DMS53 (cell line): ENCODE data around the gene SSH2.
A peak's percentile ranks its signal among the peaks of the same experiment; 100 is the strongest.
"Not testable (repeated sequence)": the region's sequence is repeated elsewhere in the genome, so short reads cannot be mapped to it uniquely, and the experiment has no call there.

Source experiments
- DNase-seq: peaks from one replicate; lab custom pipeline; 2025; lab: John Stamatoyannopoulos, UW

The SSH2 gene

GRCh38 chr17:29874931-29875596 lies 55.0 kb downstream of the SSH2 start:
- no peak for DNase-seq

DNA sequence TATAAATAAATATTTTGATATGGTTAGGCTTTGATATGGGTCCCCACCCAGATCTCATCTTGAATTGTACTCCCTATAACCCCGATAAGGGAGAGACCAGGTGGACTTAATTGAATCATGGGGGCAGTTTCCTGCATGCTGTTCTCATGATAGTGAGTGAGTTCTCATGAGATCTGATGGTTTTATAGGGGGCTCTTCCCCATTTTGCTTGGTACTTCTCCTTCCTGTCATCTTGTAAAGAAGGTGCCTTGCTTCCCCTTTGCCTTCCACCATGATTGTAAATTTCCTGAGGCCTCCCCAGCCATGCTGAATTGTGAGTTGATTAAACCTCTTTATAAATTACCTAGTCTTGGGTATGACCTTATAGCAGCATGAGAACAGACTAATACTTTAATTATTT lies 55.7 kb downstream of the SSH2 start:
- DNase-seq, result not testable (repeated sequence)

DNA sequence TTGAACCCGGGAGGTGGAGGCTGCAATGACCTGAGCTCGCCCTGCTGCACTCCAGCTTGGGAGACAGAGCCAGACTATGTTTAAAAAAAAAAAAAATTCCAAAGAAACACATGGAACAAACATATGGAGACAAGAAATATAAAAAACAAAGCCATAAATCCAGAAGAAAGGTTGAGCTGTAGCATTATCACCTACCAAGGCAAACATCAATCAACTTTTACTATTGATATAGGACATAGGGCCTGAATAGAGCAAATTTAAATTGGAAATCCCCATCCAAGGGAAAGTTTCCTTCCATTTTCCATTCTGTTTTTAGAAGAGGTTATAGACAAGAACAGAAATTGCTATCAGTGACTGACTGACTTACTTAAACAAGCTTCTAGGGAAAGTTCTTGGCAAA lies 56.6 kb downstream of the SSH2 start:
- no peak for DNase-seq

DNA sequence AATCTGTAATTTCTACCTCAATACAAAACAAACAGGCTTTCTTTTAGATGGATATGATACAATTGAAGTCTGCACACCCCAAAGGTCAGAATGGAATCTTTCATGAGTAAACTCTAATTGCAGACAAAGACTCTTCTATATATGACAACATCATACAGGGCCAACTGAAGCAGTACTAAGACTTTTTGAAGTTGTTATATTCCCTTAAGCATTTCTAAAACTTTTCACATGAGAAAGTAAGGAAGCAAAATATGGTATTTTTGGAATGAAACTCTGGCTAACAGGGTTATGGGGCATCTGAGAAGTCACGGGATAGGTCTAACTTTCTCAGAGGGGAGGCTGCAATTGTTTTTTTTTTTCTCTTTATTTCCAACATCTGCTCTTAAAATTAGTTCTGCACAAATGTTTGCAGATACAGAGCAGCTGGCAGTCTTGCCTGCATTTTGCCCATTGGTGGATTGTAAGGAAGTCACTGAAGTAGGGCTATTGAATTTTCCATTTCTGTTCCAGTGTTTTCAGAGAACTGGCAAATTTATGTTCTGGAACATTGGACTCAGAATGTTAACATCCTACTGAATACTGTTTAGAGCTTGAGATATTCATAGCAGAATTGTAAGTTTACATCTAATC lies 59.1 kb downstream of the SSH2 start:
- no peak for DNase-seq

DNA sequence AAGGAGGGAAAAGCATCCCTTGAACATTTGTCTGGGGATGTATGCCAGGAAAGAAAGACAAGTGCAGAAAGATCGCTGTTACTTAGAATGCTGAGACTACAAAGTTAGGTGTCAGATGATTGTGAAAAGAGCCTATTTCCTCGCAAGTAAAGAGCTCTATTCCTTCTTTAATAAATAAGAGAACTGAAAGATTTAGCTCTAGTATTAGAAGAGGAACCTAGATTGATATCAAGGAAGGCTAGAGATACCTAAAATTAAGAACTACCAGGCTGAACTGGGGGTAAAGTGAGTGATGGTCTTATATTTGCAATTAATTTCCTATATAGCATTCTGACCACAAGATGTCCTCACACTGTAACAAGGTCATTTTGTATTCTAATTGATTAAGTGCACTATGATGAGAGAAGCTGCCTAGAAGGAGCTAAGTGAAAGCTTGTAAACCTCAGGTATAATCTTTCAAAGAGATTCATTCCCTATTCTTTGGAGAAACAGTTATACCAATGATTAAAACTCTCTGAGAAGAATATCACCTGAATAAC lies 62.3 kb downstream of the SSH2 start:
- peak; percentile 4 for DNase-seq

- DNase-seq, result no peak
Observed at GRCh38 chr17:29866746-29867404, 63.2 kb downstream of the SSH2 start.

DNA sequence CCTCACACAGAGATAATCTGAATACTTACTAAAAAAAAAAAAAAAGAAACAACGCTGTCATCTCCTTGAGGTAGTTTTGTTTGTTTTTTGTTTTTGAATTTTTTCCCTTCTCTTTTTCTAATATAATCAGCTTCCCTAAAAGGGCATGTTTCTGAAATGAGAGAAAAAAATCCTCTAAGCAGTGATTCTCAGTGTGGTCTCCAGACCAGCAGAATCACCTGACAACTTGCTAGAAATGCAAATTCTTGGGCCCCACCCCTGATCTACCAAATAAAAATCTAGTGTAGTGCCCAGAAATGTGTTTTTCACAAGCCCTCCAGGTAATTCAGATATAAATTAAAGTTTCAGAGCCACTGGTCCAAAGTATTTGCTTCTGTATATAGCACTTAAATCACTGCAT lies 65.4 kb downstream of the SSH2 start:
- DNase-seq, result no peak

DNA sequence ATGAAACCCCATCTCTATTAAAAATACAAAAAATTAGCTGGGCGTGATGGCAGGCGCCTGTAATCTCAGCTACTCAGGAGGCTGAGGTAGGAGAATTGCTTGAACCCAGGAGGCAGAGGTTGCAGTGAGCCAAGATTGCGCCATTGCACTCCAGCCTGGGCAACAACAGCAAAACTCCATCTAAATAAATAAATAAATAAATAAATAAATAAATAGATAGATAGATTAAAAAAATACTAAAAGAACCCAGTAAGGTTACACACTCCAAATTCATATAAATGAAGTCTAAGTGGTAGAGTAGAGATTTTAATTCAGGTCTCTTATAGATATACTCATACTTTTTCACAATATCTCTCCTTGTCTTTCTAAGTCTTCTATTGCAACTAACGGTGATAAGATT lies 65.9 kb downstream of the SSH2 start:
- DNase-seq, result not testable (repeated sequence)

- no peak for DNase-seq
Observed at GRCh38 chr17:29862951-29863350, 67.1 kb downstream of the SSH2 start.

GRCh38 chr17:29862127-29862526 lies 67.9 kb downstream of the SSH2 start:
- DNase-seq, result no peak

DNA sequence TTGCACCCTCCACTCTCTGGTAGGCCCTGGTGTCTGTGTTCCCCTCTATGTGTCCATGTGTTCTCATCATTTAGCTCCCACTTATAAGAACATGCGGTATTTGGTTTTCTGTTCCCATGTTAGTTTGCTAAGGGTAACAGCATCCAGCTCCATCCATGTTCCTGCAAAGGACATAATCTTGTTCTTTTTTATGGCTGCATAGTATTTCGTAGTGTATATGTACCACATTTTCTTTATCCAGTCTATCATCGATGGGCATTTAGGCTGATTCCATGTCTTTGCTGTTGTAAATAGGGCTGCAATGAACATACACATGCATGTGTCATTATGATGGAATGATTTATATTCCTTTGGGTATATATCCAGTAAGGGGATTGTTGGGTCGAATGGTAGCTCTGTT lies 70.6 kb downstream of the SSH2 start:
- DNase-seq, result not testable (repeated sequence)

GRCh38 chr17:29857823-29858222 lies 72.2 kb downstream of the SSH2 start:
- DNase-seq, result no peak

DNA sequence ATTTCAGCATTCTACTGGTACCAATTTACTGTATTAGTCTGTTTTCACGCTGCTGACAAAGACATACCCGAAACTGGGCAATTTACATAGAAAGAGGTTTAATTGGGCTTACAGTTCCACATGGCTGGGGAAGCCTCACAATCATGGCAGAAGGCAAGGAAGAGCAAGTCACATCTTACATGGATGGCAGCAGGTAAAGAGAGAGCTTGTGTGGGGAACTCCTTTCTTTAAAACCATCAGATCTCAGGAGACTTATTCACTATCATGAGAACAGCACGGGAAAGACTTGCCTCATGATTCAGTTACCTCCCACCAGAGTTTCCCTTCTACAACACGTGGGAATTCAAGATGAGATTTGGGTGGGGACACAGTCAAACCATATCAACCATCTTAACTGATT lies 72.9 kb downstream of the SSH2 start:
- DNase-seq, result not testable (repeated sequence)

GRCh38 chr17:29855686-29856085 lies 74.3 kb downstream of the SSH2 start:
- DNase-seq, result no peak

GRCh38 chr17:29848737-29849136 lies 81.3 kb downstream of the SSH2 start:
- DNase-seq, result no peak

- peak; percentile 8 for DNase-seq
Observed at GRCh38 chr17:29847527-29848400, 82.3 kb downstream of the SSH2 start.

DNA sequence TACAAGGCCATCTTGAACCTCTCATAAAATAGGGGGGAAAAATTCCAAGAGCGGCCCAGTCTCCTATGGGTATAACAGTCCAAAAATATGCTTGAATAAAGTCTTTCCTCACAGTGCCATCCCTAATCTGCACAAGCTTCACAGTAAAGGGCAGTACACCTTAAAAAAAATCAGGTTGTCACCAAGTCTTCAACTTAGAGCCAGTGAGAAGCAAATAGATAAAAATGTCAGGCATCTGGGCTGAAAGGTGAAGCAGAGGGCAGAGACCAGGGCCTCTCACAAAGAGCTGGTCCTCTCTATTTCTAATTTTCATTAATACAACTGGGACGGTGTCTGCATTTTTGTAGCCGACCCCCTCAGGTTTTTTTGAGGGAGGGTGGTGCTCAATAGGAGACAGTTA lies 82.9 kb downstream of the SSH2 start:
- no peak for DNase-seq

- no peak for DNase-seq
Observed at GRCh38 chr17:29846298-29846697, 83.7 kb downstream of the SSH2 start.

GRCh38 chr17:29844339-29845048 lies 85.5 kb downstream of the SSH2 start:
- DNase-seq, result no peak

- no peak for DNase-seq
Observed at GRCh38 chr17:29840884-29841283, 89.1 kb downstream of the SSH2 start.

DNA sequence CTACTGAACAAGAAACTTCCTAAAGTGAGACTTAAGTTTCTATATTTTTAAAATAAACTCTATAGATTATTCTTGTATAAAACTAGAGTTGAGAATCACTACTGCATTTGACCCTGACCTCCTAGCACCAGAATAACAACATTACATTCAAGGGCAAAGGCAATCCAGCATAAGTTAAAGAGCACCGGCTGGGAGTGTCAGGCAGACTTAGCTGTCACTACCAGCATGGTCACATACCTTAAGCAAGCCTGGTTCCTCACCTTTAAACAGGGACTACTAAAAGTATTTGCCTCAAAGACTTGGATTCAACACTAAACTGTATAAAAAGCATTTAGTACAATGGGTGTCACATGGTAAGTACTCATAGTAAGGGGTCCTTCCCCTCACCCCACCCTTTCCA lies 90.4 kb downstream of the SSH2 start:
- no peak for DNase-seq

GRCh38 chr17:29838961-29839360 lies 91.1 kb downstream of the SSH2 start:
- DNase-seq, result peak; percentile 44
